Measurements from ENCODE around the gene PHYKPL. TPM values are rescaled to one million over a fixed set of nuclear protein-coding genes. Genes with fewer than 3 reads are reported as not detected.

The PHYKPL gene
- total RNA-seq, 2 experiments from 2014 or later = 60.4 to 62.1 TPM

DNA sequence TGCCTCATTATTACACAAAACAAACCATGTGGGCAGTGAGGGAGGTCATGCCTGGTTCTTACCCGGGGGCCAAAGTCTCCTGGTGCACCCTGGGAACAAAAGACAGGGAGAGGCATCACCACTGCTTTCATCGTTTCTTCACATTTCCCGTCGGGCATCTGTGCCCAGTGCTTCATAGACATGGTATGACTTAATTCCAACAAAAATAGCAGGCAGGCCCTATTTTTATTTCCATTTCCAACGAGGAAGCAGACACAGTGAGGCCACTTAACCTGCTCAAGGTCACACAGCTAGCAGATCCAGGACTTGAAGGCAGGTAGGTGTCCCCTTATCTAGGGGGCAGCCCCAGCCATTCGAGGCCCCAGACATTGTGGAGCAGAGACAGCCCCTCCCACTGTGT lies 34.6 kb upstream of the PHYKPL start:
- no peaks in the 10 kb centered on the region for H3K36me3 Mint-ChIP-seq (ENCODE audit: low read depth)
- H3K4me1 Mint-ChIP-seq (ENCODE audit: low read depth) = no peaks in the 10 kb centered on the region
- no peak overlapping the region for H3K27ac Mint-ChIP-seq
- ChIA-PET CTCF (interaction anchor here (1.4 kb wide), 1 partner anchor 12 kb away, joined by 5 read pairs; no protein-coding TSS in a partner anchor), POLR2A (no interaction called here)
- DNase-seq (no peak), ATAC-seq (no peak)
- H3K27me3 Mint-ChIP-seq = no peaks in the 10 kb centered on the region
- TF ChIP-seq CTCF (IDR thresholded peaks at IDR 0.05) = no peak
- intact Hi-C loops (cut with micrococcal nuclease) = no loop called here
- no peak overlapping the region for H3K4me3 Mint-ChIP-seq
- H3K9me3 Mint-ChIP-seq = peaks cover 5% of the 10 kb centered on the region

DNA sequence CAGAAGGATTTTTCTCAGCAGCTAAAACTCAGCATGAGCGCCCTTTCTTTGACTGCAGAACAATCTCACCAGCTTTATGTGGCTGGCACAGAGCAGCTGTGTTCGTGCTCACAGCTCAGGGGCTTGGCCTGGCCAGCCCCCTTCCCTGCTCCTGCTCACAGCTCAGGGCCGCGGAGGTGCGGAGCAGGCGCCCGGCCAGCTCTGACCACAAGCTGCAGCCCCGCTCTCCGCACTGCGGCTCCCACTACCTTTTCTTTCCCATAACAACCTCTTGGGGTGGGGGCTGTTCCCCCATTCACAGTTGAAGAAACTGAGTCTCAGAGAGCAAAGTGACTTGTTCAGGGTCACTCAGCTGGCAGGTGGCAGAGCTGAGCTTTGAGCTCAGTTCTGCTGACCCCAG lies 34.0 kb upstream of the PHYKPL start:
- no peak overlapping the region for H3K27ac Mint-ChIP-seq
- H3K36me3 Mint-ChIP-seq (ENCODE audit: low read depth) = no peaks in the 10 kb centered on the region
- CTCF ChIA-PET = interaction anchor here (0.7 to 1.4 kb wide), 2 partner anchors 13 to 31 kb away, joined by 3 to 5 read pairs; no protein-coding TSS in a partner anchor
- H3K4me3 Mint-ChIP-seq = no peak overlapping the region
- H3K9me3 Mint-ChIP-seq = peaks cover 5% of the 10 kb centered on the region
- POLR2A ChIA-PET = no interaction called here
- no peaks in the 10 kb centered on the region for H3K4me1 Mint-ChIP-seq (ENCODE audit: low read depth)
- TF ChIP-seq CTCF (IDR thresholded peaks at IDR 0.05) = no peak
- intact Hi-C loops (cut with micrococcal nuclease) = no loop called here
- no peak for ATAC-seq
- DNase-seq = no peak
- no peaks in the 10 kb centered on the region for H3K27me3 Mint-ChIP-seq

- no peak for TF ChIP-seq CTCF (IDR thresholded peaks at IDR 0.05)
- no peaks in the 10 kb centered on the region for H3K27me3 Mint-ChIP-seq
Measured at GRCh38 chr5:178265746-178266145, 33.1 kb upstream of the PHYKPL start.

GRCh38 chr5:178264044-178264443 lies 31.4 kb upstream of the PHYKPL start:
- no peaks in the 10 kb centered on the region for H3K36me3 Mint-ChIP-seq (ENCODE audit: low read depth)
- peaks cover 5% of the 10 kb centered on the region for H3K9me3 Mint-ChIP-seq
- H3K27me3 Mint-ChIP-seq = no peaks in the 10 kb centered on the region
- ATAC-seq (no peak), DNase-seq (no peak)
- intact Hi-C loops (cut with micrococcal nuclease) = no loop called here
- peaks cover 5% of the 10 kb centered on the region for H3K4me1 Mint-ChIP-seq (ENCODE audit: low read depth)
- no peak overlapping the region for H3K27ac Mint-ChIP-seq
- ChIA-PET POLR2A (no interaction called here), CTCF (no interaction called here)
- no peak for TF ChIP-seq CTCF (IDR thresholded peaks at IDR 0.05)
- H3K4me3 Mint-ChIP-seq = no peak overlapping the region

More at GRCh38 chr5:178265746-178266145, 33.1 kb upstream of the PHYKPL start:
- ChIA-PET POLR2A (no interaction called here), CTCF (interaction anchor here (1.4 kb wide), 2 partner anchors 14 to 18 kb away, joined by 3 to 5 read pairs; no protein-coding TSS in a partner anchor)
- H3K4me3 Mint-ChIP-seq = no peak overlapping the region
- H3K9me3 Mint-ChIP-seq = peaks cover 5% of the 10 kb centered on the region
- no peaks in the 10 kb centered on the region for H3K36me3 Mint-ChIP-seq (ENCODE audit: low read depth)
- ATAC-seq (no peak), DNase-seq (no peak)
- H3K27ac Mint-ChIP-seq = no peak overlapping the region
- H3K4me1 Mint-ChIP-seq (ENCODE audit: low read depth) = peaks cover under 1% of the 10 kb centered on the region
- intact Hi-C loops (cut with micrococcal nuclease) = no loop called here

DNA sequence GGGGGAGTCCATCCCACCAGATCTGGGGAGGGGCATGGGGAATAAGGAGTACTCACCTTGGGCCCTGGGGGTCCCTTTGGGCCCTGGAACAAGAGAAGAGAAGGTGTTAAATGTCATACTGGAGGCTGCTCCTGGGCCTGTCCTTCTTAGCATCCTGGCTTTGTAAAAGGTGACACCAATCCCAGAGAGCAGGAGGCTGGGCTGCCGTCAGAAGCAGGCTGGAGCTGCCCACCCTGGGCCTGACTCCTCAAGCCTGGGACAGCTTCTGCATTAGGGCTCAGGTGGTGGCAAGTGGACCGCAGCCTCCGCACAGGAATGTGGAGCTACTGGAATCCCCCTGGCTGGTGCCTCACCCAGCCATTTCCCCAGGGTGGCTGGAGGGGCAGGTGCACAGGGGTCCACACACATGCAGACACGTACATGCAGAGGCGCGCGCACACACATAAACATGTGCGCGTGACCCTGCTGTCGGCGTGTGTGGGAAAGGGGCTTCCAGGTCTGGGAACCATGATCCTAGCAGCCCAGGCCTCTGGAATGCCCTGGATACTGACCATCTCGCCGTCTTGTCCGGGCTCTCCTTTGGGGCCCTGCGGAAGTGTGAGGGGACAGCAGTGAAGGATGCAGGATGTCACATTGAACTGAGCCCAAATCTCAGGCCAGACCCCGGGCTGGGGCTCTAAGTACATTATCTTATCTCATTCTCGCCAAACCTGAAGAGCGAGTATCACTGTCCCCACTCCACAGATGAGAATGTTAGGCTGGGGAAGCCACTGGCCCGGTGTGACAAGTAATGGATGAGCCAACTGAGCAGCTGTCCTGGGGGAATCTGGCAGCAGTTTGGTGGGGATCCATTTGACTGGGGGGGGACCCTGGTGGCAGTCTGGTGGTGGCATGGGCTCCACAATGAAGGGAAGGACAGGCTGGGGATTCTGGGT lies 29.3 kb upstream of the PHYKPL start:
- H3K27me3 Mint-ChIP-seq = no peaks in the 10 kb centered on the region
- CTCF ChIA-PET = interaction anchor here (1.8 kb wide), 1 partner anchor 22 kb away, joined by 4 read pairs; no protein-coding TSS in a partner anchor
- H3K4me3 Mint-ChIP-seq = no peak overlapping the region
- TF ChIP-seq CTCF (IDR thresholded peaks at IDR 0.05) = no peak
- no peak overlapping the region for H3K27ac Mint-ChIP-seq
- peaks cover 5% of the 10 kb centered on the region for H3K9me3 Mint-ChIP-seq
- H3K36me3 Mint-ChIP-seq (ENCODE audit: low read depth) = no peaks in the 10 kb centered on the region
- DNase-seq (no peak), ATAC-seq (no peak)
- H3K4me1 Mint-ChIP-seq (ENCODE audit: low read depth) = peaks cover 5% of the 10 kb centered on the region
- POLR2A ChIA-PET = no interaction called here
- intact Hi-C loops (cut with micrococcal nuclease) = no loop called here

Measured in activated CD8-positive, alpha-beta T cell treated with anti-CD3 and anti-CD28 coated beads for 36 hours (primary cell).